Measurements from ENCODE around the gene CCDC9. TPM values are rescaled to one million over a fixed set of nuclear protein-coding genes. Genes with fewer than 3 reads are reported as not detected.

The CCDC9 gene
- total and polyA plus RNA-seq, 5 donors, result 18.1 to 27.8 (median 24.3) TPM

DNA sequence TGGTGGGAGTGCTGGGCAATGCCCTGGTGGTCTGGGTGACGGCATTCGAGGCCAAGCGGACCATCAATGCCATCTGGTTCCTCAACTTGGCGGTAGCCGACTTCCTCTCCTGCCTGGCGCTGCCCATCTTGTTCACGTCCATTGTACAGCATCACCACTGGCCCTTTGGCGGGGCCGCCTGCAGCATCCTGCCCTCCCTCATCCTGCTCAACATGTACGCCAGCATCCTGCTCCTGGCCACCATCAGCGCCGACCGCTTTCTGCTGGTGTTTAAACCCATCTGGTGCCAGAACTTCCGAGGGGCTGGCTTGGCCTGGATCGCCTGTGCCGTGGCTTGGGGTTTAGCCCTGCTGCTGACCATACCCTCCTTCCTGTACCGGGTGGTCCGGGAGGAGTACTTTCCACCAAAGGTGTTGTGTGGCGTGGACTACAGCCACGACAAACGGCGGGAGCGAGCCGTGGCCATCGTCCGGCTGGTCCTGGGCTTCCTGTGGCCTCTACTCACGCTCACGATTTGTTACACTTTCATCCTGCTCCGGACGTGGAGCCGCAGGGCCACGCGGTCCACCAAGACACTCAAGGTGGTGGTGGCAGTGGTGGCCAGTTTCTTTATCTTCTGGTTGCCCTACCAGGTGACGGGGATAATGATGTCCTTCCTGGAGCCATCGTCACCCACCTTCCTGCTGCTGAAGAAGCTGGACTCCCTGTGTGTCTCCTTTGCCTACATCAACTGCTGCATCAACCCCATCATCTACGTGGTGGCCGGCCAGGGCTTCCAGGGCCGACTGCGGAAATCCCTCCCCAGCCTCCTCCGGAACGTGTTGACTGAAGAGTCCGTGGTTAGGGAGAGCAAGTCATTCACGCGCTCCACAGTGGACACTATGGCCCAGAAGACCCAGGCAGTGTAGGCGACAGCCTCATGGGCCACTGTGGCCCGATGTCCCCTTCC, 63.9 kb downstream of the CCDC9 start:
- no peaks in the 10 kb centered on the region for H3K9me3 ChIP-seq (ENCODE audit: control insufficient read depth, low read length)
- intact Hi-C loops (cut with DNase I), result no loop called here
- no peak overlapping the region for H3K4me3 ChIP-seq (ENCODE audit: low read length)
- ATAC-seq (no peak), DNase-seq (no peak)
- H3K27ac ChIP-seq (ENCODE audit: low read length), result no peak overlapping the region
- 89% methylated on average over 46 of the region's 46 CpGs for WGBS
- no peaks in the 10 kb centered on the region for H3K27me3 ChIP-seq (ENCODE audit: control insufficient read depth, insufficient read depth)
- no peaks in the 10 kb centered on the region for H3K4me1 ChIP-seq (ENCODE audit: control insufficient read depth, insufficient read depth, low read length)

Small RNAs within 50 kb of the gene (microRNA-seq; reads per million reads assigned to microRNA genes)
- 0 reads per million in 2 donors for gene MIR3190
- gene MIR3191, result 0 reads per million in 2 donors

Other genes with a start within 250 kb of the CCDC9 start
- gene NPAS1, start 236.7 kb upstream of the CCDC9 start, total RNA-seq, result under 1 TPM; 0.24 to 0.77 (median 0.39) TPM
- gene NPAS1, start 236.7 kb upstream of the CCDC9 start, polyA plus RNA-seq, result 0.91 TPM
- 10 to 100 TPM; 33.9 to 40.9 (median 36.2) TPM for gene TMEM160, start 207.9 kb upstream of the CCDC9 start, total RNA-seq
- gene TMEM160, start 207.9 kb upstream of the CCDC9 start, polyA plus RNA-seq, result 16.2 TPM
- 10 to 100 TPM; 25.6 to 27.7 (median 26.8) TPM for gene ZC3H4, start 142.7 kb upstream of the CCDC9 start, total RNA-seq
- 12.4 TPM for gene ZC3H4, start 142.7 kb upstream of the CCDC9 start, polyA plus RNA-seq
- gene SAE1, start 125.7 kb upstream of the CCDC9 start, total RNA-seq, result 10 to 100 TPM; 49.1 to 57.0 (median 53.5) TPM
- 34.0 TPM for gene SAE1, start 125.7 kb upstream of the CCDC9 start, polyA plus RNA-seq
- 1 to 10 TPM; 2.1 to 4.3 (median 4.0) TPM for gene BBC3, start 25.3 kb upstream of the CCDC9 start, total RNA-seq
- 3.4 TPM for gene BBC3, start 25.3 kb upstream of the CCDC9 start, polyA plus RNA-seq
- gene INAFM1, start 18.4 kb downstream of the CCDC9 start, total RNA-seq, result 10 to 100 TPM; 13.3 to 16.9 (median 15.0) TPM
- gene INAFM1, start 18.4 kb downstream of the CCDC9 start, polyA plus RNA-seq, result 7.0 TPM
- gene C5AR1, start 53.3 kb downstream of the CCDC9 start, total RNA-seq, result 10 to 100 TPM in 1 of 4 donors, 1 to 10 TPM in 3; 5.9 to 11.7 (median 6.9) TPM
- 2.3 TPM for gene C5AR1, start 53.3 kb downstream of the CCDC9 start, polyA plus RNA-seq
- 1 to 10 TPM in 3 of 4 donors, under 1 TPM in 1; 0.65 to 2.5 (median 1.4) TPM for gene C5AR2, start 75.7 kb downstream of the CCDC9 start, total RNA-seq
- 0.79 TPM for gene C5AR2, start 75.7 kb downstream of the CCDC9 start, polyA plus RNA-seq
- gene DHX34, start 92.8 kb downstream of the CCDC9 start, total RNA-seq, result 1 to 10 TPM; 5.5 to 8.1 (median 6.1) TPM
- gene DHX34, start 92.8 kb downstream of the CCDC9 start, polyA plus RNA-seq, result 5.5 TPM
- 1 to 10 TPM; 2.6 to 9.8 (median 6.1) TPM for gene MEIS3, start 163.0 kb downstream of the CCDC9 start, total RNA-seq
- 4.1 TPM for gene MEIS3, start 163.0 kb downstream of the CCDC9 start, polyA plus RNA-seq
- gene SLC8A2, start 215.4 kb downstream of the CCDC9 start, total RNA-seq, result under 1 TPM in 2 of 4 donors, not detected in 2; 0.09 to 0.26 TPM
- 0.36 TPM for gene SLC8A2, start 215.4 kb downstream of the CCDC9 start, polyA plus RNA-seq
- 1 to 10 TPM; 6.4 to 9.4 (median 7.8) TPM for gene KPTN, start 227.7 kb downstream of the CCDC9 start, total RNA-seq
- 9.9 TPM for gene KPTN, start 227.7 kb downstream of the CCDC9 start, polyA plus RNA-seq